SK-N-SH treated with all-trans-retinoic acid at 6 μM for 48 hours (cell line): ENCODE data around the gene RPS6KC1.

Experiments
- ATAC-seq: fragments of 200-7000 bp; cut with Tn5 transposase; 3 replicates; pipeline ENCODE4 v1.9.1; 2020; ENCODE audit warnings: mild to moderate bottlenecking, moderate library complexity
- ARNTL ChIP-seq: fragments of 450-650 bp; formaldehyde crosslinking; IDR thresholded peaks from 2 replicates; pipeline ENCODE4 v1.5.0; 2020; ENCODE audit warnings: low read depth, mild to moderate bottlenecking, moderate library complexity, borderline replicate concordance
- BACH2 ChIP-seq: fragments of 250-450 bp; sonication (Bioruptor Pico); IDR thresholded peaks from 2 replicates; pipeline ENCODE4 v1.9.0; 2021; ENCODE audit warnings: mild to moderate bottlenecking, borderline replicate concordance
- CREB5 ChIP-seq: fragments of 250-450 bp; sonication (Bioruptor Pico); IDR thresholded peaks from 2 replicates; pipeline ENCODE4 v1.5.1; 2020; ENCODE audit warnings: low read depth, mild to moderate bottlenecking, moderate library complexity
- CSDC2 ChIP-seq: fragments of 250-450 bp; sonication (Bioruptor Pico); IDR thresholded peaks from 2 replicates; pipeline ENCODE4 v1.5.0; 2020; ENCODE audit warnings: mild to moderate bottlenecking, moderate library complexity
- CSRNP3 ChIP-seq: fragments of 250-450 bp; sonication (Bioruptor Pico); IDR thresholded peaks from 2 replicates; pipeline ENCODE4 v1.5.1; 2021; ENCODE audit warnings: mild to moderate bottlenecking, moderate library complexity
- ESRRG ChIP-seq: fragments of 250-450 bp; sonication (Bioruptor Pico); IDR thresholded peaks from 2 replicates; pipeline ENCODE4 v1.6.1; 2021; ENCODE audit warnings: mild to moderate bottlenecking
- GLIS3 ChIP-seq: fragments of 250-450 bp; sonication (Bioruptor Pico); IDR thresholded peaks from 2 replicates; pipeline ENCODE4 v1.5.0; 2020; ENCODE audit warnings: mild to moderate bottlenecking, moderate library complexity
- OSR1 ChIP-seq: fragments of 250-450 bp; sonication (Bioruptor Pico); IDR thresholded peaks from 2 replicates; pipeline ENCODE4 v1.8.0; 2022; ENCODE audit warnings: moderate library complexity, mild to moderate bottlenecking, inconsistent platforms
- PATZ1 ChIP-seq: fragments of 250-450 bp; sonication (Bioruptor Pico); IDR thresholded peaks from 2 replicates; pipeline ENCODE4 v1.8.0; 2020; ENCODE audit warnings: mild to moderate bottlenecking, moderate library complexity, borderline replicate concordance
- POU6F1 ChIP-seq: fragments of 250-450 bp; sonication (Bioruptor Pico); IDR thresholded peaks from 2 replicates; pipeline ENCODE4 v1.8.0; 2021; ENCODE audit warnings: low read depth, mild to moderate bottlenecking, moderate library complexity, borderline replicate concordance
- PPARA ChIP-seq: fragments of 250-450 bp; sonication (Bioruptor Pico); IDR thresholded peaks from 2 replicates; pipeline ENCODE4 v1.5.0; 2020; ENCODE audit warnings: mild to moderate bottlenecking, borderline replicate concordance
- RARB ChIP-seq: fragments of 250-450 bp; sonication (Bioruptor Pico); IDR thresholded peaks from 2 replicates; pipeline ENCODE4 v1.8.0; 2021; ENCODE audit warnings: mild to moderate bottlenecking, moderate library complexity
- SNAI2 ChIP-seq: fragments of 250-450 bp; sonication (Bioruptor Pico); IDR thresholded peaks from 2 replicates; pipeline ENCODE4 v1.5.0; 2020; ENCODE audit warnings: mild to moderate bottlenecking, moderate library complexity
- TCF4 ChIP-seq: fragments of 250-450 bp; sonication (Bioruptor Pico); IDR thresholded peaks from 2 replicates; pipeline ENCODE4 v1.8.0; 2021; ENCODE audit warnings: mild to moderate bottlenecking, moderate library complexity, borderline replicate concordance
- TOX ChIP-seq: fragments of 250-450 bp; sonication (Bioruptor Pico); IDR thresholded peaks from 2 replicates; pipeline ENCODE4 v1.8.0; 2021; ENCODE audit warnings: mild to moderate bottlenecking, moderate library complexity, borderline replicate concordance
- TSHZ2 ChIP-seq: fragments of 250-450 bp; sonication (Bioruptor Pico); IDR thresholded peaks from 2 replicates; pipeline ENCODE4 v1.5.0; 2020; ENCODE audit warnings: mild to moderate bottlenecking, moderate library complexity
- ZC3H10 ChIP-seq: fragments of 250-450 bp; sonication (Bioruptor Pico); IDR thresholded peaks from 2 replicates; pipeline ENCODE4 v1.5.1; 2021; ENCODE audit warnings: mild to moderate bottlenecking, moderate library complexity
- ZFP3 ChIP-seq: fragments of 250-450 bp; sonication (Bioruptor Pico); IDR thresholded peaks from 2 replicates; pipeline ENCODE4 v1.5.0; 2020; ENCODE audit warnings: mild to moderate bottlenecking, moderate library complexity
- ZFP30 ChIP-seq: fragments of 450-650 bp; formaldehyde crosslinking; IDR thresholded peaks from 2 replicates; pipeline ENCODE4 v1.5.0; 2022; ENCODE audit warnings: mild to moderate bottlenecking, moderate library complexity
- ZNF565 ChIP-seq: fragments of 450-650 bp; formaldehyde crosslinking; conservative IDR thresholded peaks from 2 replicates; pipeline ENCODE4 v1.5.0; 2020; ENCODE audit warnings: low read depth, mild to moderate bottlenecking, moderate library complexity
- ZNF70 ChIP-seq: fragments of 450-650 bp; formaldehyde crosslinking; IDR thresholded peaks from 2 replicates; pipeline ENCODE4 v1.5.0; 2020; ENCODE audit warnings: mild to moderate bottlenecking, moderate library complexity
- ZNF8 ChIP-seq: fragments of 450-650 bp; formaldehyde crosslinking; IDR thresholded peaks from 2 replicates; pipeline ENCODE4 v1.5.0; 2020; ENCODE audit warnings: mild to moderate bottlenecking, moderate library complexity

The RPS6KC1 gene

GRCh38 chr1:213123087-213123486 lies 72.0 kb downstream of the RPS6KC1 start:
- TF ChIP-seq SNAI2 (CRISPR knock-in tag) (no peak), ZNF565 (CRISPR knock-in tag) (no peak), PATZ1 (CRISPR knock-in tag) (no peak), ESRRG (CRISPR knock-in tag) (no peak), TOX (CRISPR knock-in tag) (no peak), ZNF70 (CRISPR knock-in tag) (no peak), POU6F1 (CRISPR knock-in tag) (no peak), TCF4 (no peak), ARNTL (CRISPR knock-in tag) (no peak), CREB5 (CRISPR knock-in tag) (no peak), GLIS3 (no peak), ZFP3 (no peak)
- TF ChIP-seq, all 23 proteins: peak for 0
- no peak for ATAC-seq

- peak; percentile 86 for ATAC-seq
- TF ChIP-seq ZNF565 (CRISPR knock-in tag): no peak
- 0 out of 2 replicates have a peak, but pooled peaks have one; percentile 52 for TF ChIP-seq ZC3H10
These were observed 72.5 kb downstream of the RPS6KC1 start for GRCh38 chr1:213123536-213123935.

- no peak for ATAC-seq
- TF ChIP-seq RARB (no peak), ESRRG (CRISPR knock-in tag) (no peak), POU6F1 (CRISPR knock-in tag) (no peak), TCF4 (no peak), ZNF70 (CRISPR knock-in tag) (no peak), TSHZ2 (CRISPR knock-in tag) (no peak), CREB5 (CRISPR knock-in tag) (no peak), ZC3H10 (no peak), GLIS3 (no peak)
These were observed 73.5 kb downstream of the RPS6KC1 start for GRCh38 chr1:213124590-213124989.

- ATAC-seq: no peak
- TF ChIP-seq OSR1 (CRISPR knock-in tag) (no peak), ESRRG (CRISPR knock-in tag) (no peak), ZFP30 (no peak), ZNF565 (CRISPR knock-in tag) (no peak), PPARA (CRISPR knock-in tag) (no peak), BACH2 (CRISPR knock-in tag) (no peak), ARNTL (CRISPR knock-in tag) (no peak), CSDC2 (no peak), TOX (CRISPR knock-in tag) (no peak), ZFP3 (no peak), CREB5 (CRISPR knock-in tag) (no peak), ZNF70 (CRISPR knock-in tag) (no peak), CSRNP3 (no peak), ZNF8 (CRISPR knock-in tag) (no peak)
These were observed 74.6 kb downstream of the RPS6KC1 start for GRCh38 chr1:213125643-213126042.
